Memory B cell (primary cell): ENCODE measurements around the gene CACNB3.
A peak's percentile ranks its signal among the peaks of the same experiment; 100 is the strongest.
"Not testable (repeated sequence)": the region's sequence is repeated elsewhere in the genome, so short reads cannot be mapped to it uniquely, and the experiment has no call there.

Source experiments
- ATAC-seq: fragments of 150-1000 bp; cut with Tn5 transposase; 2 replicates; pipeline ENCODE4 v1.10.0; 2021; ENCODE audit warnings: low read depth, mild to moderate bottlenecking, moderate library complexity
- DNase-seq, 2 donors: peaks; one replicate each; pipeline ENCODE4 v3.0.0; 2022; ENCODE audit warnings: low spot score in 2 of 2
- H3K27ac Mint-ChIP-seq: one replicate; pipeline ENCODE4 v1.8.0; 2022; ENCODE audit warnings: mild to moderate bottlenecking, moderate library complexity, mixed read lengths
- H3K27me3 Mint-ChIP-seq: one replicate; pipeline ENCODE4 v1.8.0; 2022; ENCODE audit warnings: mixed read lengths
- H3K36me3 Mint-ChIP-seq: one replicate; pipeline ENCODE4 v1.8.0; 2022; ENCODE audit warnings: mild to moderate bottlenecking, mixed read lengths
- H3K4me1 Mint-ChIP-seq: one replicate; pipeline ENCODE4 v1.8.0; 2022; ENCODE audit warnings: mixed read lengths
- H3K4me3 Mint-ChIP-seq: one replicate; pipeline ENCODE4 v1.8.0; 2022; ENCODE audit warnings: mild to moderate bottlenecking, moderate library complexity, mixed read lengths
- H3K9me3 Mint-ChIP-seq: one replicate; pipeline ENCODE4 v1.8.0; 2022; ENCODE audit warnings: mixed read lengths

CACNB3 gene

GRCh38 chr12:48865281-48866051, 47.2 kb downstream of the CACNB3 start, which contains the start of gene RND1:
TSS of gene RND1 (minus strand) at chr12:48865870. CDS start at chr12:48865767, 103 bp downstream.
- DNase-seq (peak; percentile 67 to 69), ATAC-seq (peak; percentile 82)
- peaks cover 20% of the 10 kb centered on the region for H3K4me1 Mint-ChIP-seq
- peaks cover 7% of the 10 kb centered on the region for H3K36me3 Mint-ChIP-seq
- H3K27me3 Mint-ChIP-seq = peaks cover 3% of the 10 kb centered on the region
- no peaks in the 10 kb centered on the region for H3K9me3 Mint-ChIP-seq
- H3K27ac Mint-ChIP-seq = peak within 1 kb of the TSS; percentile 84
- peak within 1 kb of the TSS; percentile 94 for H3K4me3 Mint-ChIP-seq

GRCh38 chr12:48866052-48866711, 47.9 kb downstream of the CACNB3 start:
- DNase-seq (no peak), ATAC-seq (no peak)
- H3K4me3 Mint-ChIP-seq = peak overlapping the region; percentile 94
- peak overlapping the region; percentile 84 for H3K27ac Mint-ChIP-seq
- H3K4me1 Mint-ChIP-seq = peaks cover 20% of the 10 kb centered on the region
- H3K9me3 Mint-ChIP-seq = no peaks in the 10 kb centered on the region
- peaks cover 3% of the 10 kb centered on the region for H3K27me3 Mint-ChIP-seq
- peaks cover 5% of the 10 kb centered on the region for H3K36me3 Mint-ChIP-seq

GRCh38 chr12:48868451-48868850, 50.2 kb downstream of the CACNB3 start:
- H3K27me3 Mint-ChIP-seq = peaks cover 2% of the 10 kb centered on the region
- no peak overlapping the region for H3K4me3 Mint-ChIP-seq
- peaks cover 20% of the 10 kb centered on the region for H3K4me1 Mint-ChIP-seq
- no peaks in the 10 kb centered on the region for H3K9me3 Mint-ChIP-seq
- H3K36me3 Mint-ChIP-seq = no peaks in the 10 kb centered on the region
- DNase-seq (no peak), ATAC-seq (no peak)
- no peak overlapping the region for H3K27ac Mint-ChIP-seq

- no peak for DNase-seq
- Mint-ChIP-seq H3K4me3 (no peak overlapping the region), H3K27me3 (peaks cover 2% of the 10 kb centered on the region), H3K4me1 (peaks cover 15% of the 10 kb centered on the region), H3K9me3 (no peaks in the 10 kb centered on the region), H3K27ac (no peak overlapping the region), H3K36me3 (no peaks in the 10 kb centered on the region)
- ATAC-seq = no peak
These were observed 50.9 kb downstream of the CACNB3 start for GRCh38 chr12:48869191-48869590.

- no peak overlapping the region for H3K4me3 Mint-ChIP-seq
- ATAC-seq (no peak), DNase-seq (no peak)
- no peak overlapping the region for H3K27ac Mint-ChIP-seq
- peaks cover 2% of the 10 kb centered on the region for H3K27me3 Mint-ChIP-seq
- no peaks in the 10 kb centered on the region for H3K36me3 Mint-ChIP-seq
- no peaks in the 10 kb centered on the region for H3K9me3 Mint-ChIP-seq
- H3K4me1 Mint-ChIP-seq = no peaks in the 10 kb centered on the region
These were observed 54.8 kb downstream of the CACNB3 start for GRCh38 chr12:48873096-48873495.

GRCh38 chr12:48873534-48873933, 55.2 kb downstream of the CACNB3 start:
- not testable (repeated sequence) for H3K36me3 Mint-ChIP-seq, H3K9me3 Mint-ChIP-seq, ATAC-seq, H3K4me3 Mint-ChIP-seq, H3K27me3 Mint-ChIP-seq, H3K27ac Mint-ChIP-seq, DNase-seq, H3K4me1 Mint-ChIP-seq

GRCh38 chr12:48875944-48876515, 57.7 kb downstream of the CACNB3 start:
- Mint-ChIP-seq H3K27ac (no peak overlapping the region), H3K4me1 (peaks cover 4% of the 10 kb centered on the region), H3K27me3 (peaks cover 12% of the 10 kb centered on the region), H3K9me3 (no peaks in the 10 kb centered on the region), H3K36me3 (no peaks in the 10 kb centered on the region), H3K4me3 (no peak overlapping the region)
- DNase-seq = no peak
- no peak for ATAC-seq
